ENCODE results near the gene DMRTA2. TPM values are rescaled to one million over a fixed set of nuclear protein-coding genes. Genes with fewer than 3 reads are reported as not detected.
A peak's percentile ranks its signal among the peaks of the same experiment; 100 is the strongest.

Gene DMRTA2
- total and polyA plus RNA-seq, 2 donors (not counting 3 experiments of a cell fraction or from before 2014, with no cell fraction given): not detected

- Histone ChIP-seq H3K4me3 (replicated peaks in 1 of 3; ENCODE audit: insufficient read depth in 1 of 3, low read depth in 1 of 3, low read length in 3 of 3) (no peak overlapping the region), H3K9ac (replicated peaks; ENCODE audit: extremely low read depth, insufficient read depth, low read length) (no peak overlapping the region), H2AFZ (ENCODE audit: low read depth, low read length) (no peak overlapping the region), H3K27ac (ENCODE audit: insufficient read depth, low read depth, low read length) (no peak overlapping the region), H3K4me1 (ENCODE audit: control insufficient read depth, extremely low read depth, insufficient read depth, low read length) (peaks cover 3% of the 10 kb centered on the region), H3K79me2 (ENCODE audit: control insufficient read depth, insufficient read depth, low read length) (no peaks in the 10 kb centered on the region), H3K9me3 (replicated peaks; ENCODE audit: control insufficient read depth, insufficient read depth, low read length) (no peaks in the 10 kb centered on the region), H3K4me2 (ENCODE audit: insufficient read depth, low read length) (no peak overlapping the region), H3K36me3 (ENCODE audit: control insufficient read depth in 2 of 2, extremely low read depth in 1 of 2, insufficient read depth in 2 of 2, low read length in 2 of 2) (no peaks in the 10 kb centered on the region), H3K9me1 (replicated peaks; ENCODE audit: control insufficient read depth, extremely low read depth, insufficient read depth, low read length) (no peaks in the 10 kb centered on the region), H3K27me3 (ENCODE audit: control insufficient read depth in 2 of 2, insufficient read depth in 2 of 2, low read length in 2 of 2) (peaks cover 85 to 100% of the 10 kb centered on the region in 2 experiments), H4K20me1 (replicated peaks; ENCODE audit: control insufficient read depth, extremely low read depth, insufficient read depth, low read length) (no peaks in the 10 kb centered on the region)
- FAIRE-seq (no peak), DNase-seq (ENCODE audit: low read depth, low spot score) (no peak)
- BruUV-seq (replicated peaks): no TSS peak
- dilution Hi-C loops (cut with MboI; ENCODE audit: extremely low pct_ligation_motif_present, low sequenced_read_pairs) (no loop called here), intact Hi-C loops (cut with micrococcal nuclease) (loop anchor here (5.0 kb wide), 1 partner anchor 552 kb away; no protein-coding TSS in a partner anchor)
- POLR2A ChIA-PET: no interaction called here
- TF ChIP-seq FOS (IDR thresholded peaks at IDR 0.05; ENCODE audit: borderline replicate concordance, insufficient read depth, low read length) (no peak), POLR2AphosphoS5 (IDR thresholded peaks at IDR 0.05; ENCODE audit: insufficient read depth, low read depth, low read length) (no peak), EZH2 (IDR thresholded peaks at IDR 0.05; ENCODE audit: borderline replicate concordance, low read depth, low read length, severe bottlenecking) (peak; percentile 79), GATA2 (IDR thresholded peaks at IDR 0.05; ENCODE audit: insufficient read depth, insufficient read length, low read depth, low read length) (no peak)
- CTCF ChIA-PET: interaction anchor here (1.1 to 1.3 kb wide), 2 partner anchors 11 to 179 kb away, joined by 4 to 5 read pairs; no protein-coding TSS in a partner anchor
Measured at GRCh38 chr1:50424884-50425375, 1.7 kb upstream of the DMRTA2 start.

GRCh38 chr1:50424045-50424883 is 1.0 kb upstream of the DMRTA2 start:
- Histone ChIP-seq H3K36me3 (ENCODE audit: control insufficient read depth in 2 of 2, extremely low read depth in 1 of 2, insufficient read depth in 2 of 2, low read length in 2 of 2) (no peaks in the 10 kb centered on the region), H3K9me1 (replicated peaks; ENCODE audit: control insufficient read depth, extremely low read depth, insufficient read depth, low read length) (no peaks in the 10 kb centered on the region), H3K27me3 (ENCODE audit: control insufficient read depth in 2 of 2, insufficient read depth in 2 of 2, low read length in 2 of 2) (peaks cover 86 to 100% of the 10 kb centered on the region in 2 experiments), H3K4me2 (ENCODE audit: insufficient read depth, low read length) (peak overlapping the region; percentile 60), H3K4me1 (ENCODE audit: control insufficient read depth, extremely low read depth, insufficient read depth, low read length) (peaks cover 3% of the 10 kb centered on the region), H3K9ac (replicated peaks; ENCODE audit: extremely low read depth, insufficient read depth, low read length) (no peak overlapping the region), H3K9me3 (replicated peaks; ENCODE audit: control insufficient read depth, insufficient read depth, low read length) (no peaks in the 10 kb centered on the region), H3K4me3 (replicated peaks in 1 of 3; ENCODE audit: insufficient read depth in 1 of 3, low read depth in 1 of 3, low read length in 3 of 3) (no peak overlapping the region), H2AFZ (ENCODE audit: low read depth, low read length) (no peak overlapping the region), H3K79me2 (ENCODE audit: control insufficient read depth, insufficient read depth, low read length) (no peaks in the 10 kb centered on the region), H3K27ac (ENCODE audit: insufficient read depth, low read depth, low read length) (no peak overlapping the region), H4K20me1 (replicated peaks; ENCODE audit: control insufficient read depth, extremely low read depth, insufficient read depth, low read length) (no peaks in the 10 kb centered on the region)
- ChIA-PET POLR2A (interaction anchor here (0.7 kb wide), 1 partner anchor 272 kb away, joined by 3 read pairs; no protein-coding TSS in a partner anchor), CTCF (interaction anchor here (0.9 to 1.3 kb wide), 4 partner anchors 10 to 181 kb away, joined by 3 to 7 read pairs (median 4); no protein-coding TSS in a partner anchor)
- dilution Hi-C loops (cut with MboI; ENCODE audit: extremely low pct_ligation_motif_present, low sequenced_read_pairs): no loop called here
- no TSS peak for BruUV-seq (replicated peaks)
- intact Hi-C loops (cut with micrococcal nuclease): no loop called here
- FAIRE-seq: no peak
- DNase-seq (ENCODE audit: low read depth, low spot score): peak; percentile 30
- TF ChIP-seq CTCF (IDR thresholded peaks at IDR 0.05; ENCODE audit: extremely low read depth in 1 of 2, insufficient read depth in 1 of 2, low read depth in 1 of 2, low read length in 2 of 2) (no peak), POLR2A (IDR thresholded peaks at IDR 0.05; ENCODE audit: low read depth, low read length) (no peak), JUN (IDR thresholded peaks at IDR 0.05; ENCODE audit: borderline replicate concordance, insufficient read depth, insufficient read length, low read depth) (no peak), EZH2 (IDR thresholded peaks at IDR 0.05; ENCODE audit: borderline replicate concordance, low read depth, low read length, severe bottlenecking) (peak; percentile 56), POLR2AphosphoS5 (IDR thresholded peaks at IDR 0.05; ENCODE audit: insufficient read depth, low read depth, low read length) (no peak), FOS (IDR thresholded peaks at IDR 0.05; ENCODE audit: borderline replicate concordance, insufficient read depth, low read length) (no peak), MYC (IDR thresholded peaks at IDR 0.05; ENCODE audit: low read depth, low read length) (no peak)

Measured in endothelial cell of umbilical vein (primary cell).